ENCODE data around the gene VAC14. TPM values are rescaled to one million over a fixed set of nuclear protein-coding genes. Genes with fewer than 3 reads are reported as not detected.

Gene VAC14
- total and polyA plus RNA-seq, 2 of the 8 experiments (the other 6 are each of a cell fraction or from before 2014, with no cell fraction given) = 56.0 to 108 TPM

DNA sequence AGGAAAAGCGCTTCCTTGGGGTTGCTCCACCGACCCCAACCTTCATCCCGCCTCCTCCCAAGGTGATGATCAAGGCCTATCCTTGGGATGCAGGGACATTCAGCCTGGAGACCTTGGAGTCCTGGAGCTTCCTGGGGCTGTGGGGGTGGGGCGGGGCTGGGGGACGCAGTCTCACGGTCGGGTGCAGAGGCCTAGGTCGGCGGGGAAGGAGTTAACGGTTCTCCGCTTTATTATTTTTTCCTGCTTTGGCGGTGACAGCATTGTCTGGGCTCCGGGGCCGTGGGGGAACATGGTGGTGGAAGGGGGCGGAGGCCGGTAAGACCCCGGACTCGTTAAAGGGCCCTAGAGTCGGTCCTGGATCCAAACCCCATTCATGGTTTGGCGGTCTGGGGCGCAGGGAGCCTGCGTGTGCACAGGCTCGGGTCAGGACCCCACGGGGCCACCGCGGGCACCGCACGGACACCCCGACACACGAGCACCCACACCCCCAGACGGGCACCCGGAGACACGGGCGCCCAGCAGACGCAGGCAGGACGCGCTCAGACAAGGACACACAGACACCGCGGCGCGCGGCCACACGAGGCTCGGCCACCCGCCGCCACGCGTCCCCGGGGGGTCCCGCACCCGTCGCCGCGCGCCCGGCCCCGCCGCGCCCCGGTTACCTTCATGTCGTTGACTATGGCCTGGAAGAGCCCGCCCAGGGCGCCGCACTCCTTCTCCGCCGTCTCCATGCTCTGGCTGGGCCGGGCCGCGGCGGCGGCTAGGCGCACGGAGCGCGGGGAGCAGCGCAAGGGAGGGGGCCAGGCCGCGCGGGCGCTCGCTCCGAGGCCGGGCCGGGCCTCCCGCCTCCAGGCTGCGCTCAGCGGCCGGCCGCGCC lies 115.7 kb downstream of the VAC14 start:
- Histone ChIP-seq H2BK20ac (ENCODE audit: low read length) (no peak overlapping the region), H3K79me2 (ENCODE audit: control insufficient read depth in 1 of 2, insufficient read depth in 2 of 2, low read length in 2 of 2) (no peaks in the 10 kb centered on the region; a peak in 1 of 4 replicates), H3K18ac (ENCODE audit: extremely low read depth, low read length) (peak overlapping the region; percentile 71), H3K9me3 (ENCODE audit: insufficient read depth in 2 of 2, low read depth in 1 of 2, low read length in 1 of 2) (no peaks in the 10 kb centered on the region), H4K20me1 (replicated peaks in 1 of 2; ENCODE audit: control insufficient read depth in 1 of 2, insufficient read depth in 2 of 2, low read length in 2 of 2) (peaks cover 8 to 9% of the 10 kb centered on the region in 2 experiments), H2BK15ac (ENCODE audit: low read length) (no peak overlapping the region; the same call in 1 of the 2 replicates), H4K8ac (ENCODE audit: extremely low read depth, insufficient read depth, low read length) (no peak overlapping the region), H3K79me1 (ENCODE audit: low read depth, low read length) (peaks cover 3% of the 10 kb centered on the region; the same call in 1 of the 2 replicates), H2BK120ac (replicated peaks; ENCODE audit: low read depth, low read length) (no peak overlapping the region), H2AFZ (ENCODE audit: low read length) (no peak overlapping the region), H3K9ac (replicated peaks in 1 of 4; ENCODE audit: extremely low read depth in 1 of 4, low read depth in 3 of 4, low read length in 3 of 4) (peak overlapping the region in 3 of 4 experiments; percentile 20 to 76 (median 39); a peak in 6 of 7 replicates), H3K4me2 (ENCODE audit: insufficient read depth in 1 of 2, low read depth in 2 of 2, low read length in 2 of 2) (peak overlapping the region; percentile 67 to 95), H3K4me3 (ENCODE audit: extremely low read depth in 1 of 4, insufficient read depth in 2 of 4, low read depth in 3 of 4, low read length in 4 of 4) (peak overlapping the region; percentile 49 to 81 (median 65)), H3K23me2 (ENCODE audit: low read depth, low read length) (peaks cover 6% of the 10 kb centered on the region; the same call in 1 of the 2 replicates), H4K5ac (ENCODE audit: insufficient read length, low read depth, low read length) (no peak overlapping the region), H2BK12ac (ENCODE audit: low read depth, low read length) (0 out of 2 replicates have a peak overlapping the region, but pooled peaks have one; percentile 9), H4K91ac (replicated peaks; ENCODE audit: insufficient read length, low read length) (no peak overlapping the region), H3K56ac (replicated peaks; ENCODE audit: insufficient read length, low read depth, low read length) (no peak overlapping the region), H3K27me3 (replicated peaks in 1 of 4; ENCODE audit: control insufficient read depth in 3 of 4, extremely low read depth in 1 of 4, insufficient read depth in 3 of 4, low read length in 3 of 4) (peaks cover 0 to 8% (median 3%) of the 10 kb centered on the region in 4 experiments; a peak in 4 of 7 replicates), H3K14ac (ENCODE audit: insufficient read length) (no peak overlapping the region), H3K4me1 (replicated peaks in 1 of 4; ENCODE audit: control insufficient read depth in 3 of 4, insufficient read depth in 4 of 4, low read length in 3 of 4) (peaks cover 0 to 26% (median 14%) of the 10 kb centered on the region in 4 experiments; a peak in 6 of 7 replicates), H3K23ac (ENCODE audit: insufficient read length) (no peak overlapping the region), H2BK5ac (ENCODE audit: low read depth, low read length) (no peak overlapping the region), H3K27ac (ENCODE audit: low read depth, low read length) (no peak overlapping the region), H3K4ac (replicated peaks; ENCODE audit: insufficient read length, low read depth, low read length) (no peak overlapping the region), H2AK5ac (ENCODE audit: low read depth, low read length) (no peak overlapping the region; the same call in 1 of the 2 replicates), H3K36me3 (ENCODE audit: control insufficient read depth in 2 of 4, insufficient read depth in 4 of 4, low read length in 3 of 4) (no peaks in the 10 kb centered on the region)
- WGBS, 2 experiments (ENCODE audit: extremely low coverage in 1 of 2, insufficient coverage in 1 of 2, insufficient read length in 1 of 2, insufficient replicate concordance in 2 of 2, low coverage in 1 of 2, low lambda C conversion rate in 2 of 2, missing lambda C conversion rate in 1 of 2) = 11% methylated on average over 44 of the region's 90 CpGs; no CpG with 5 or more reads in 1 of the 2 experiments
- FAIRE-seq (no peak), DNase-seq (ENCODE audit: low read depth in 1 of 2, low spot score in 2 of 2) (no peak)
- ChIA-PET POLR2A (ENCODE audit: partially characterized antibody) (interaction anchor here (2.0 kb wide), 1 partner anchor 52 kb away, joined by 12 read pairs; no protein-coding TSS in a partner anchor), CTCF (ENCODE audit: partially characterized antibody) (interaction anchor here (0.8 to 7.2 kb wide), 4 partner anchors 30 to 97 kb away, joined by 3 to 148 read pairs (median 10); no protein-coding TSS in a partner anchor)
- TF ChIP-seq ASH2L (IDR thresholded peaks at IDR 0.05; ENCODE audit: low read length) = no peak
- TF ChIP-seq KDM4A (IDR thresholded peaks at IDR 0.05; ENCODE audit: low read depth, low read length, severe bottlenecking) = peak; percentile 49
- no peak for TF ChIP-seq KDM5A (IDR thresholded peaks at IDR 0.05; ENCODE audit: low read length)
